ENCODE data around the gene SKAP2.
A peak's percentile ranks its signal among the peaks of the same experiment; 100 is the strongest.

Gene SKAP2

GRCh38 chr7:26891400-26892350, 27.3 kb upstream of the SKAP2 start:
- FAIRE-seq = no peak
- no peak for DNase-seq (ENCODE audit: insufficient read length, low spot score)

GRCh38 chr7:26880852-26881251, 16.5 kb upstream of the SKAP2 start:
- DNase-seq (ENCODE audit: insufficient read length, low spot score) = no peak
- no peak for FAIRE-seq
- TF ChIP-seq TAF1 (IDR thresholded peaks at IDR 0.05; ENCODE audit: low read depth, low read length) = no peak
- TF ChIP-seq SPI1 (IDR thresholded peaks at IDR 0.05; ENCODE audit: low read depth, low read length) = no peak
- TF ChIP-seq POU2F2 (IDR thresholded peaks at IDR 0.05; ENCODE audit: low read depth, low read length) = no peak
- TF ChIP-seq PAX5 (IDR thresholded peaks at IDR 0.05; ENCODE audit: insufficient read depth, low read length, severe bottlenecking) = no peak
- TF ChIP-seq POLR2AphosphoS5 (IDR thresholded peaks at IDR 0.05; ENCODE audit: low read depth, low read length) = no peak
- no peak for TF ChIP-seq POLR2A (IDR thresholded peaks at IDR 0.05; ENCODE audit: low read depth, low read length)

More at GRCh38 chr7:26891400-26892350, 27.3 kb upstream of the SKAP2 start:
- peak; percentile 30; the same call in 1 of the 2 replicates for TF ChIP-seq SPI1 (IDR thresholded peaks at IDR 0.05; ENCODE audit: low read depth, low read length)
- no peak for TF ChIP-seq TAF1 (IDR thresholded peaks at IDR 0.05; ENCODE audit: low read depth, low read length)

DNA sequence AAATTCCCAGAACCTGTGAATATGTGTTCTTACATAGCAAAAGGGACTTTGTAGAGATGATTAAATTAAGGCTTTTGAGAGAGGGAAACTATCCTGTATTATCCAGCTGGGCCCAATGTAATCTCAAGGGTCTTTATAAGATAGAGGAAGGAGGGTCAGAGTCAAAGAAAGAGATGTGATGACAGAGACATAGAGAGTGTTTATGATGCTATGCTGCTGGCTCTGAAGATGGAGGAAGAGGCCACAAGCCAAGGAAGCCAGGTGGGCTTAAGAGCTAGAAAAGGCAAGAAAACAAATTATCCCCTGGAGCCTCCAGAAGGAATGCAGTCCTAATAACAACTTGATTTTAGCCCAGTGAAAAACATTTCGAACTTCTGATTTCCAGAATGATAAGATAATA, 15.3 kb upstream of the SKAP2 start:
- DNase-seq (ENCODE audit: insufficient read length, low spot score) = no peak
- no peak for TF ChIP-seq POLR2AphosphoS5 (IDR thresholded peaks at IDR 0.05; ENCODE audit: low read depth, low read length)
- TF ChIP-seq POU2F2 (IDR thresholded peaks at IDR 0.05; ENCODE audit: low read depth, low read length) = no peak
- TF ChIP-seq SPI1 (IDR thresholded peaks at IDR 0.05; ENCODE audit: low read depth, low read length) = no peak
- no peak for TF ChIP-seq PAX5 (IDR thresholded peaks at IDR 0.05; ENCODE audit: insufficient read depth, low read length, severe bottlenecking)
- no peak for TF ChIP-seq POLR2A (IDR thresholded peaks at IDR 0.05; ENCODE audit: low read depth, low read length)
- no peak for TF ChIP-seq TAF1 (IDR thresholded peaks at IDR 0.05; ENCODE audit: low read depth, low read length)
- FAIRE-seq = no peak

GRCh38 chr7:26868841-26869495, 4.6 kb upstream of the SKAP2 start:
- no peak for FAIRE-seq
- no peak for DNase-seq (ENCODE audit: insufficient read length, low spot score)
- TF ChIP-seq TAF1 (IDR thresholded peaks at IDR 0.05; ENCODE audit: low read depth, low read length) = no peak
- TF ChIP-seq POU2F2 (IDR thresholded peaks at IDR 0.05; ENCODE audit: low read depth, low read length) = no peak
- no peak for TF ChIP-seq SPI1 (IDR thresholded peaks at IDR 0.05; ENCODE audit: low read depth, low read length)
- no peak for TF ChIP-seq POLR2A (IDR thresholded peaks at IDR 0.05; ENCODE audit: low read depth, low read length)
- no peak for TF ChIP-seq PAX5 (IDR thresholded peaks at IDR 0.05; ENCODE audit: insufficient read depth, low read length, severe bottlenecking)
- no peak for TF ChIP-seq POLR2AphosphoS5 (IDR thresholded peaks at IDR 0.05; ENCODE audit: low read depth, low read length)

- FAIRE-seq (no peak), DNase-seq (ENCODE audit: insufficient read length, low spot score) (no peak)
- TF ChIP-seq SPI1 (IDR thresholded peaks at IDR 0.05; ENCODE audit: low read depth, low read length) (no peak), POU2F2 (IDR thresholded peaks at IDR 0.05; ENCODE audit: low read depth, low read length) (no peak), POLR2A (IDR thresholded peaks at IDR 0.05; ENCODE audit: low read depth, low read length) (no peak), TAF1 (IDR thresholded peaks at IDR 0.05; ENCODE audit: low read depth, low read length) (no peak), POLR2AphosphoS5 (IDR thresholded peaks at IDR 0.05; ENCODE audit: low read depth, low read length) (no peak), PAX5 (IDR thresholded peaks at IDR 0.05; ENCODE audit: insufficient read depth, low read length, severe bottlenecking) (no peak)
Measured at GRCh38 chr7:26865094-26865388, 651 bp upstream of the SKAP2 start.

DNA sequence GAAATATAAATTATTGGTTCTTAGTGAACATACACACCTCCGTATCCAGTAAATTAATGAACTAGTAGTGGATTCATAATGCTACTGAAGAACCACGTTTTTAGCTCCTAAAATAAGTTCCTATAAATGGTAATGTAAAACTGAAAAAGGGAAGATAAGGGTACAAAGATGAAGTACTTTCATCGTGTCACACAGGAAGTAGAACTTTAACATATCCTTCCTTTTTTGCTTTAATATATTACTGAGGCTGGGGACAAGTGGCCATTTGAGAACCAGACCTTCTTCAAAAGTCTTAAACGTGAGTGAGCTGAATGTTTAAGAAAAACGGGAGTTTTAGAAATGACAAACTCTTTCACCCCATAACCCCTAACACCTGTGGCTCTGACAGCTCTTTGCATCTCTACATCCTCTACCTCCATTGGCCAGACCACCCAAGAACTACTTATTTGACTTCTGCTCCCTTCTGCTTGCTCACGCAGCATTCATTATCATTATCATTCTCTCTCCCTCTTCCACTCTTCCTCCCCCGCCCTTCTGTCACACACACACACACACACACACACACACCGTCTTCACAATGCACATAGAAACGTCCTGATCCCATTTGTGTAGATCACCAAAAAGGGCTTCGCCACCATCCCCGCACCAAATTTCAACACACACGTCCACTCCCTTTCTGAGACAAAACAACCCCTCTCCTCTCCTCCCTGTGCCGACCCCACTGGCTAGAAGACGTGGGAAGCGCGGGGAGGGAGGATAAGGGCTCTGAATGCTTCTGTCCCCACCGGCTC, 677 bp downstream of the SKAP2 start:
- FAIRE-seq (peak; percentile 9), DNase-seq (ENCODE audit: insufficient read length, low spot score) (no peak)

DNA sequence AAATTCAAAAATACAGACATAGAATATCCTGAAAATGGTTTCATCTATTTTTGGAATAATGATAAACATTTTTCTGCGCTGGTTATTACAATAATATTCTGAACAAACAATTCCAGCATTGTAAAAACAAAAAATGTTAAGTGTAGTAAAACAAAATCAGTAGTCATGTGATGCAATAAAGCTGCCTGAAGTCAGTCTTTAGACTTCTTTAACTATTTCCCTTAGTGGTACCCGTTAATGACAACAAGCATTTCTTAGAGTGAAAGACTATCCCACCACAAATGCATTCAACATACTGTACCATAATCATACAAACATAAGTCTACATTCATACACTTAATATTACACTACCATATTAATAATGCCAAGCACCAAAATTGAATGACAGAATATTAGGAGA, 1.6 kb downstream of the SKAP2 start:
- no peak for TF ChIP-seq POU2F2 (IDR thresholded peaks at IDR 0.05; ENCODE audit: low read depth, low read length)
- TF ChIP-seq TAF1 (IDR thresholded peaks at IDR 0.05; ENCODE audit: low read depth, low read length) = no peak
- FAIRE-seq = no peak

More for the DNA sequence above, 677 bp downstream of the SKAP2 start:
- TF ChIP-seq POU2F2 (IDR thresholded peaks at IDR 0.05; ENCODE audit: low read depth, low read length) = no peak
- TF ChIP-seq SPI1 (IDR thresholded peaks at IDR 0.05; ENCODE audit: low read depth, low read length) = no peak
- TF ChIP-seq PAX5 (IDR thresholded peaks at IDR 0.05; ENCODE audit: insufficient read depth, low read length, severe bottlenecking) = no peak
- TF ChIP-seq TAF1 (IDR thresholded peaks at IDR 0.05; ENCODE audit: low read depth, low read length) = no peak
- no peak for TF ChIP-seq POLR2A (IDR thresholded peaks at IDR 0.05; ENCODE audit: low read depth, low read length)
- TF ChIP-seq POLR2AphosphoS5 (IDR thresholded peaks at IDR 0.05; ENCODE audit: low read depth, low read length) = no peak

GRCh38 chr7:26861050-26861449, 3.3 kb downstream of the SKAP2 start:
- no peak for TF ChIP-seq SPI1 (IDR thresholded peaks at IDR 0.05; ENCODE audit: low read depth, low read length)
- TF ChIP-seq TAF1 (IDR thresholded peaks at IDR 0.05; ENCODE audit: low read depth, low read length) = no peak
- TF ChIP-seq PAX5 (IDR thresholded peaks at IDR 0.05; ENCODE audit: insufficient read depth, low read length, severe bottlenecking) = no peak
- TF ChIP-seq POLR2AphosphoS5 (IDR thresholded peaks at IDR 0.05; ENCODE audit: low read depth, low read length) = no peak
- no peak for TF ChIP-seq POU2F2 (IDR thresholded peaks at IDR 0.05; ENCODE audit: low read depth, low read length)
- no peak for TF ChIP-seq POLR2A (IDR thresholded peaks at IDR 0.05; ENCODE audit: low read depth, low read length)
- no peak for DNase-seq (ENCODE audit: insufficient read length, low spot score)
- FAIRE-seq = no peak

More for the DNA sequence above, 1.6 kb downstream of the SKAP2 start:
- DNase-seq (ENCODE audit: insufficient read length, low spot score) = no peak

DNA sequence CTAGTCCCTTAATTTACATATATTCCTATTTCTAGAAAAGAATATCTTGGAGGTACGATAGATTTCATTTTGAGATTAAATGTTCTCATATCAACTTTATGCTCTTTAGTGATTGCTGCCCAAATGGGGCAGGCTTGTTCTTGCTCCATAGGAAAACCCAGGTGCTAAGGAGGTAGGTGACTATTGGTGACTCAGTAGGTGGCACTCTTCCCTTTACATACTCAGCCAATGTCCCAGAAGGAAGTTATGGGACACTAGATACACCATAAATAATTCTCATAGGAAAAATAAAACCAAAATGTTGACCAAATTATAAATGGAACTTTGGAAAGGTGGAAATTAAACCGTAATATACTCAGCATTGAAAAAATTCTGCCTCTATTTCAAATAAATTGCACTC, 4.0 kb downstream of the SKAP2 start:
- TF ChIP-seq TAF1 (IDR thresholded peaks at IDR 0.05; ENCODE audit: low read depth, low read length) (no peak), POU2F2 (IDR thresholded peaks at IDR 0.05; ENCODE audit: low read depth, low read length) (no peak), SPI1 (IDR thresholded peaks at IDR 0.05; ENCODE audit: low read depth, low read length) (no peak), POLR2AphosphoS5 (IDR thresholded peaks at IDR 0.05; ENCODE audit: low read depth, low read length) (no peak), PAX5 (IDR thresholded peaks at IDR 0.05; ENCODE audit: insufficient read depth, low read length, severe bottlenecking) (no peak), POLR2A (IDR thresholded peaks at IDR 0.05; ENCODE audit: low read depth, low read length) (no peak)
- DNase-seq (ENCODE audit: insufficient read length, low spot score) (no peak), FAIRE-seq (no peak)

Measured in GM12891 (cell line).